Panc1 (cell line): ENCODE measurements around the gene RNF222.

ENCODE experiments used
- CTCF ChIP-seq: fragments of 450-650 bp; IDR thresholded peaks from 2 replicates; pipeline ENCODE4 v1.5.1; 2017; ENCODE audit warnings: mild to moderate bottlenecking
- POLR2AphosphoS5 ChIP-seq: IDR thresholded peaks from 2 replicates; pipeline ENCODE4 v1.6.1; 2012; ENCODE audit warnings: mild to moderate bottlenecking, low read depth, low read length, moderate library complexity
- REST ChIP-seq, 2 experiments: IDR thresholded peaks; 2 replicates each; pipeline ENCODE4 v1.6.1; 2011 to 2012; ENCODE audit warnings: low read depth in 2 of 2, control low read depth in 1 of 2, low read length in 1 of 2, mild to moderate bottlenecking in 1 of 2, moderate library complexity in 1 of 2; ENCODE audit not compliant: insufficient read depth in 1 of 2
- SIN3A ChIP-seq: IDR thresholded peaks from 2 replicates; pipeline ENCODE4 v1.6.1; 2012; ENCODE audit warnings: low read depth, mild to moderate bottlenecking, low read length, moderate library complexity, borderline replicate concordance; ENCODE audit not compliant: insufficient read depth
- TCF7L2 ChIP-seq: IDR thresholded peaks from 2 replicates; pipeline ENCODE4 v1.6.1; 2011; ENCODE audit warnings: mild to moderate bottlenecking, low read depth, low read length, inconsistent platforms

GRCh38 chr17:8436169-8436843 lies 38.7 kb upstream of the RNF222 start:
- TF ChIP-seq CTCF = no peak
- TF ChIP-seq POLR2AphosphoS5 = no peak
- TF ChIP-seq TCF7L2 = no peak
- no peak for TF ChIP-seq SIN3A
- no peak for TF ChIP-seq REST (IDR thresholded peaks at IDR 0.05; ENCODE audit: insufficient read depth in 1 of 2, low read depth in 2 of 2, low read length in 1 of 2)
